GM10266 (cell line): Measurements from ENCODE around the gene DNAJC28.
"Not testable (repeated sequence)": the region's sequence is repeated elsewhere in the genome, so short reads cannot be mapped to it uniquely, and the experiment has no call there.

Source experiments
- DNase-seq: peaks from one replicate; pipeline ENCODE4 v3.0.0; 2012; ENCODE audit errors: extremely low spot score
- CTCF ChIP-seq: IDR thresholded peaks from 2 replicates; pipeline ENCODE4 v1.5.1; 2012; ENCODE audit warnings: mild to moderate bottlenecking, low read depth; ENCODE audit not compliant: control insufficient read depth, insufficient read depth; ENCODE audit errors: missing control alignments

DNAJC28 gene

GRCh38 chr21:33452362-33452761 lies 39.2 kb downstream of the DNAJC28 start:
- no peak for TF ChIP-seq CTCF
- no peak for DNase-seq

- TF ChIP-seq CTCF = no peak
- DNase-seq = no peak
These were observed 39.9 kb downstream of the DNAJC28 start for GRCh38 chr21:33451634-33452071.

- no peak for TF ChIP-seq CTCF
- no peak for DNase-seq
These were observed 41.9 kb downstream of the DNAJC28 start for GRCh38 chr21:33449616-33450015.

- DNase-seq = not testable (repeated sequence)
These were observed 44.9 kb downstream of the DNAJC28 start for GRCh38 chr21:33446620-33447019.

- TF ChIP-seq CTCF = no peak
- no peak for DNase-seq
These were observed 47.0 kb downstream of the DNAJC28 start for GRCh38 chr21:33444499-33444898.

GRCh38 chr21:33443194-33443593 lies 48.3 kb downstream of the DNAJC28 start:
- no peak for DNase-seq
- no peak for TF ChIP-seq CTCF

- TF ChIP-seq CTCF = no peak
- peak; percentile 71 for DNase-seq
These were observed 49.7 kb downstream of the DNAJC28 start for GRCh38 chr21:33441489-33442477.
